Measurements from ENCODE around the gene LRP3.

LRP3 gene

GRCh38 chr19:33159149-33159548 lies 35.0 kb upstream of the LRP3 start:
- Histone ChIP-seq H3K9me3 (replicated peaks; ENCODE audit: insufficient read depth, low read length) (no peaks in the 10 kb centered on the region), H3K27me3 (replicated peaks; ENCODE audit: insufficient read depth, low read length) (no peaks in the 10 kb centered on the region), H2AFZ (ENCODE audit: low read length) (no peak overlapping the region), H3K4me1 (ENCODE audit: low read length) (0 out of 2 replicates have a peak, but pooled peaks cover 6% of the 10 kb centered on the region), H3K9ac (ENCODE audit: low read length) (no peak overlapping the region), H3K4me2 (ENCODE audit: low read depth, low read length) (no peak overlapping the region), H3K4me3 (ENCODE audit: low read length) (no peak overlapping the region), H3F3A (ENCODE audit: insufficient read depth, low read length) (no peaks in the 10 kb centered on the region), H3K36me3 (replicated peaks; ENCODE audit: insufficient read depth, low read length) (no peaks in the 10 kb centered on the region), H4K20me1 (ENCODE audit: insufficient read depth, low read length) (no peaks in the 10 kb centered on the region), H3K9me2 (replicated peaks; ENCODE audit: insufficient read depth, low read length) (no peaks in the 10 kb centered on the region), H3K27ac (ENCODE audit: low read length) (no peak overlapping the region), H3K79me2 (ENCODE audit: low read length) (no peaks in the 10 kb centered on the region)
- TF ChIP-seq EZH2 (optimal IDR thresholded peaks at IDR 0.05; ENCODE audit: low read depth, low read length), result no peak
- TF ChIP-seq CTCF (IDR thresholded peaks at IDR 0.05; ENCODE audit: low read length), result no peak
- no peak for TF ChIP-seq EZH2phosphoT487 (IDR thresholded peaks at IDR 0.05; ENCODE audit: low read length)
- DNase-seq, result no peak

DNA sequence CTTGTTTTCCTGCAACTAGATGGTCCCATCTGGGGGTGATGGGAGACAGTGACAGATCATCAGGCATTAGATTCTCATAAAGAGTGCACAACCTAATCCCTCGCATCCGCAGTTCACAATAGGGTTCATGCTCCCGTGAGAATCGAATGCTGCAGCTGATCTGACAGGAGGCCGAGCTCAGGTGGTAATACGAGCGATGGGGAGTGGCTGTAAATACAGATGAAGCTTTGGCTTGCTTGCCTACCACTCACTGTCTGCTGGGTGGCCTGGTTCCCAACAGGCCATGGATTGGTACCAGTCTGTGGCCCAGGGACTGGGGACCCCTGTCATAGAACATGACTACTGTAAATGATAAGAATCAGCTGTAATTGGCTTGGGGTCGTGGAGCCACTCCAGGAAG lies 34.2 kb upstream of the LRP3 start:
- Histone ChIP-seq H3K9me2 (replicated peaks; ENCODE audit: insufficient read depth, low read length) (no peaks in the 10 kb centered on the region), H3K79me2 (ENCODE audit: low read length) (no peaks in the 10 kb centered on the region), H3K4me1 (ENCODE audit: low read length) (0 out of 2 replicates have a peak, but pooled peaks cover 6% of the 10 kb centered on the region), H3K27me3 (replicated peaks; ENCODE audit: insufficient read depth, low read length) (no peaks in the 10 kb centered on the region), H3K9ac (ENCODE audit: low read length) (no peak overlapping the region), H3F3A (ENCODE audit: insufficient read depth, low read length) (no peaks in the 10 kb centered on the region), H3K9me3 (replicated peaks; ENCODE audit: insufficient read depth, low read length) (no peaks in the 10 kb centered on the region), H3K27ac (ENCODE audit: low read length) (no peak overlapping the region), H3K4me2 (ENCODE audit: low read depth, low read length) (peak overlapping the region; percentile 33; the same call in 1 of the 2 replicates), H4K20me1 (ENCODE audit: insufficient read depth, low read length) (no peaks in the 10 kb centered on the region), H2AFZ (ENCODE audit: low read length) (peak overlapping the region; percentile 45; the same call in 1 of the 2 replicates), H3K4me3 (ENCODE audit: low read length) (no peak overlapping the region), H3K36me3 (replicated peaks; ENCODE audit: insufficient read depth, low read length) (no peaks in the 10 kb centered on the region)
- DNase-seq, result no peak
- TF ChIP-seq EZH2 (optimal IDR thresholded peaks at IDR 0.05; ENCODE audit: low read depth, low read length) (no peak), CTCF (IDR thresholded peaks at IDR 0.05; ENCODE audit: low read length) (no peak), EZH2phosphoT487 (IDR thresholded peaks at IDR 0.05; ENCODE audit: low read length) (no peak)

- Histone ChIP-seq H3K9me2 (replicated peaks; ENCODE audit: insufficient read depth, low read length) (no peaks in the 10 kb centered on the region), H2AFZ (ENCODE audit: low read length) (no peak overlapping the region), H3K27ac (ENCODE audit: low read length) (no peak overlapping the region), H3K9ac (ENCODE audit: low read length) (no peak overlapping the region), H3K36me3 (replicated peaks; ENCODE audit: insufficient read depth, low read length) (no peaks in the 10 kb centered on the region), H3K4me1 (ENCODE audit: low read length) (0 out of 2 replicates have a peak, but pooled peaks cover 6% of the 10 kb centered on the region), H3K4me2 (ENCODE audit: low read depth, low read length) (no peak overlapping the region), H3K9me3 (replicated peaks; ENCODE audit: insufficient read depth, low read length) (no peaks in the 10 kb centered on the region), H3K4me3 (ENCODE audit: low read length) (no peak overlapping the region), H4K20me1 (ENCODE audit: insufficient read depth, low read length) (no peaks in the 10 kb centered on the region), H3K79me2 (ENCODE audit: low read length) (no peaks in the 10 kb centered on the region), H3F3A (ENCODE audit: insufficient read depth, low read length) (no peaks in the 10 kb centered on the region), H3K27me3 (replicated peaks; ENCODE audit: insufficient read depth, low read length) (no peaks in the 10 kb centered on the region)
- TF ChIP-seq EZH2phosphoT487 (IDR thresholded peaks at IDR 0.05; ENCODE audit: low read length), result no peak
- TF ChIP-seq CTCF (IDR thresholded peaks at IDR 0.05; ENCODE audit: low read length), result no peak
- no peak for TF ChIP-seq EZH2 (optimal IDR thresholded peaks at IDR 0.05; ENCODE audit: low read depth, low read length)
- no peak for DNase-seq
Measured at GRCh38 chr19:33161201-33161600, 32.9 kb upstream of the LRP3 start.

All from MM.1S (cell line).